SU-DHL-6 (cell line): ENCODE results near the gene TMEM139.

Source experiments
- H2AFZ ChIP-seq: fragments of 200-600 bp; sonication (generic); 2 replicates; pipeline ENCODE4 v1.6.1; 2014; ENCODE audit warnings: low read depth, mild to moderate bottlenecking, moderate library complexity, mixed read lengths, antibody characterized with exemption, low read length; ENCODE audit not compliant: severe bottlenecking
- H3F3A ChIP-seq: fragments of 200-600 bp; shearing (Covaris generic); 2 replicates; pipeline ENCODE4 v1.6.0; 2016; ENCODE audit warnings: antibody characterized with exemption, mild to moderate bottlenecking; ENCODE audit not compliant: insufficient read depth
- H3K27ac ChIP-seq: fragments of 200-600 bp; sonication (generic); 2 replicates; pipeline ENCODE4 v1.5.1; 2016; ENCODE audit warnings: low read depth, mild to moderate bottlenecking, low read length, moderate library complexity, mixed read lengths
- H3K27me3 ChIP-seq: fragments of 200-600 bp; sonication (generic), shearing (Covaris generic); 2 replicates; pipeline ENCODE4 v1.6.0; 2014; ENCODE audit warnings: mild to moderate bottlenecking, low read length
- H3K36me3 ChIP-seq: fragments of 200-600 bp; sonication (generic); 2 replicates; pipeline ENCODE4 v1.6.1; 2014; ENCODE audit warnings: mild to moderate bottlenecking, low read length, mixed read lengths
- H3K4me2 ChIP-seq: fragments of 300-600, 200-600 bp; shearing (Covaris generic), sonication (generic); 2 replicates; pipeline ENCODE4 v1.6.0; 2014; ENCODE audit warnings: low read length, low read depth, mild to moderate bottlenecking; ENCODE audit not compliant: poor library complexity, severe bottlenecking
- H3K4me3 ChIP-seq: fragments of 200-600 bp; sonication (generic); 2 replicates; pipeline ENCODE4 v1.5.1; 2014; ENCODE audit warnings: antibody characterized with exemption, low read length, mild to moderate bottlenecking, mixed read lengths; ENCODE audit not compliant: insufficient read depth, poor library complexity, severe bottlenecking
- H3K79me2 ChIP-seq: fragments of 200-600 bp; sonication (generic); 2 replicates; pipeline ENCODE4 v1.6.1; 2014; ENCODE audit warnings: mild to moderate bottlenecking, low read length, moderate library complexity; ENCODE audit not compliant: insufficient read depth
- H3K9ac ChIP-seq: fragments of 200-600 bp; sonication (generic); 2 replicates; pipeline ENCODE4 v1.7.0; 2014; ENCODE audit warnings: mild to moderate bottlenecking, low read length
- H3K9me2 ChIP-seq: fragments of 200-600 bp; sonication (generic); replicated peaks from 2 replicates; pipeline ENCODE4 v1.6.1; 2014; ENCODE audit warnings: low read length; ENCODE audit not compliant: insufficient read depth
- H3K9me3 ChIP-seq: fragments of 200-600 bp; sonication (generic); 2 replicates; pipeline ENCODE4 v1.6.1; 2014; ENCODE audit warnings: low read length, mixed read lengths; ENCODE audit not compliant: insufficient read depth
- H4K20me1 ChIP-seq: fragments of 200-600 bp; sonication (generic); 2 replicates; pipeline ENCODE4 v1.6.1; 2014; ENCODE audit warnings: low read depth, mild to moderate bottlenecking, antibody characterized with exemption, low read length, moderate library complexity, mixed read lengths
- CTCF ChIP-seq: fragments of 200-600 bp; sonication (generic); IDR thresholded peaks from one replicate; pipeline ENCODE4 v1.5.1; 2017; ENCODE audit warnings: antibody characterized with exemption, mild to moderate bottlenecking, low read length, moderate library complexity; ENCODE audit not compliant: insufficient read depth, poor library complexity, severe bottlenecking
- EZH2phosphoT487 ChIP-seq: fragments of 200-600 bp; sonication (generic), shearing (Covaris generic); conservative IDR thresholded peaks from 2 replicates; pipeline ENCODE4 v1.6.1; 2018; ENCODE audit warnings: mild to moderate bottlenecking, antibody characterized with exemption, low read length, moderate library complexity, mixed read lengths

The TMEM139 gene

GRCh38 chr7:143284591-143285469 lies at the start of gene TMEM139:
TMEM139 (plus strand) TSS chr7:143284958; CDS start chr7:143285958, 1,000 bp downstream.
- H3K9me2 ChIP-seq, result no peaks in the 10 kb centered on the region
- no peak for TF ChIP-seq EZH2phosphoT487
- no peak for TF ChIP-seq CTCF
- no peaks in the 10 kb centered on the region for H3K36me3 ChIP-seq
- no peak within 1 kb of the TSS for H3K4me2 ChIP-seq
- no peak within 1 kb of the TSS for H3K9ac ChIP-seq
- H3K27me3 ChIP-seq, result no peaks in the 10 kb centered on the region
- no peak within 1 kb of the TSS for H2AFZ ChIP-seq
- no peak within 1 kb of the TSS for H3K4me3 ChIP-seq
- no peaks in the 10 kb centered on the region for H3K9me3 ChIP-seq
- H4K20me1 ChIP-seq, result no peaks in the 10 kb centered on the region
- no peak within 1 kb of the TSS for H3K27ac ChIP-seq
- no peaks in the 10 kb centered on the region for H3F3A ChIP-seq
- H3K79me2 ChIP-seq, result peaks cover 15% of the 10 kb centered on the region

DNA sequence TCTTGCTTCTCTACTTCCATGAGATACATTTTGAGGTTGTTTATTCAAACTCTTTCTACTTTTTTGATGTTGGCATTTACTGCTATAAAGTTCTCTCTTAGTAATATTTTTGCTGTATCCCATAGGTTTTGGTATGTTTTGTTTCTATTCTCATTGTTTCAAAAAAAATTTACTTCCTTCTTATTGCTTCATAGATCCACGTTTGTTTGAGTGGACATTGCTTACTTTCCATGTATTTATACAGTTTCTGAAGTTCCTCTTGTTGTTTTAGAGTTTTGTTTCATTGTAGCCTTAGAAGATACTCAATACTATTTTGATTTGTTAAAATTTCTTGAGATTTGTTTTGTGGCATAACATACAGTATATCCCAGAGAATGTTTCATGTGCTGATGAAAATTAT lies 49.2 kb upstream of the TMEM139 start:
- Histone ChIP-seq H3K27me3 (peaks cover 2% of the 10 kb centered on the region; the same call in 1 of the 2 replicates), H3K79me2 (no peaks in the 10 kb centered on the region), H3F3A (no peaks in the 10 kb centered on the region), H3K4me2 (no peak overlapping the region), H3K4me3 (no peak overlapping the region), H3K36me3 (no peaks in the 10 kb centered on the region), H2AFZ (no peak overlapping the region), H4K20me1 (no peaks in the 10 kb centered on the region), H3K9ac (no peak overlapping the region), H3K9me2 (no peaks in the 10 kb centered on the region), H3K27ac (no peak overlapping the region), H3K9me3 (peaks cover 4% of the 10 kb centered on the region; the same call in 1 of the 2 replicates)
- no peak for TF ChIP-seq EZH2phosphoT487
- no peak for TF ChIP-seq CTCF

DNA sequence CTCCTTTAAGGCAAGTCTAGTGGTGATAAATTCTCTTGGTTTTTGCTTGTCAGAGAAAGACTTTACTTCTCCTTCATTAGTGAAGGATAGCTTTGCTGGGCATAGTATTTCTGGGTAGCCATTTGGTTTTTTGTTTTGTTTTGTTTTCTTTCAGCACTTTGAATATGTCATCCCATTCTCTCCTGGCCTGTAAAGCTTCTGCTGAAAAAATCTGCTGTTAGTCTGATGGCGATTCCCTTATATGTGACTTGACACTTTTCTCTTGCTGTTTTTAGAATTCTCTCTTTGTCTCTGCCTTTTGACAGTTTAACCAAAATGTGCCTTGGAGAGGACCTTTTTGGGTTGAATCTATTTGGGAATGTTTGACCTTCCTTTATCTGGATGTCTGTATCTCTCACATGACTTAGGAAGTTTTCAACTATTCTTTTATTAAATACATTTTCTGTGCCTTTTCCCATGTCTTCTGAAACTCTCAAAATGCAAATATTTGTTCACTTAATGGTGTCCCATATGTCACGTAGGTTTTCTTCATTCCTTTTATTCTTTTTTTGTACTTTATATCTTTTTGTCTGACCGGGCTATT lies 48.3 kb upstream of the TMEM139 start:
- Histone ChIP-seq H3K9me2 (no peaks in the 10 kb centered on the region), H2AFZ (no peak overlapping the region), H3K27me3 (peaks cover 2% of the 10 kb centered on the region; the same call in 1 of the 2 replicates), H3K4me2 (no peak overlapping the region), H3K79me2 (no peaks in the 10 kb centered on the region), H3K4me3 (no peak overlapping the region), H3K36me3 (no peaks in the 10 kb centered on the region), H3K9ac (no peak overlapping the region), H3K27ac (no peak overlapping the region), H3K9me3 (peaks cover 4% of the 10 kb centered on the region; the same call in 1 of the 2 replicates), H4K20me1 (no peaks in the 10 kb centered on the region), H3F3A (no peaks in the 10 kb centered on the region)
- no peak for TF ChIP-seq EZH2phosphoT487
- TF ChIP-seq CTCF, result no peak
